NCI-H187 treated with DMSO at 0.1 percent for 48 hours (cell line): Measurements from ENCODE around the gene TBC1D9.

Experiments used
- DNase-seq: peaks from one replicate; lab custom pipeline; 2025; lab: John Stamatoyannopoulos, UW

Gene TBC1D9

GRCh38 chr4:140648716-140649308 is 107.4 kb downstream of the TBC1D9 start:
- no peak for DNase-seq

- no peak for DNase-seq
Observed at GRCh38 chr4:140645614-140646412, 110.4 kb downstream of the TBC1D9 start.

- no peak for DNase-seq
Observed at GRCh38 chr4:140645196-140645595, 111.0 kb downstream of the TBC1D9 start.

- DNase-seq: no peak
Observed at GRCh38 chr4:140644470-140645185, 111.6 kb downstream of the TBC1D9 start.

DNA sequence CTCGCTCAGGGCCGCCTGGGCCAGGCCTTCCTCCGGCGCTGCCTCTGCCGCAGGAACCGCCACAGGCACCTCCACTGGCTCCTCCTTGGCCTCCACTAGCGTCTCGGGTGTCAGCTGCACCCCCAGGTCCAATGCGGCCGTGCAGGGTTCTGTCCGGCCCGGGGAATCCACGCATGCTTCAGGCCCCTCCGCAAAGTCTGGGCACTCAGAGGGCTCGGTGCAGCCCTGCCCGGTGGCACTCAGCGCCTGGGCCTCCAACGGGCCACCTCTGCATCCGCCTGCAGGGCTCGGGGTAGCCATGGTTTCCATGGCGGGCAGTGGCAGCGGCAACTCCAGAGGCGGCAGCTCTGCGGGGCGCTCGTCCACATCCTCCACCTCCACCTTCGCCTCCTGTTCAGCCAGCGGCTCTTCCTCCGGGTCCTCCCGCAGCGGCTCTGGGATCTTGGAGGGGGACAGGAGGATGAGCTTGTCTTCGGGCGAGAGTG is 112.6 kb downstream of the TBC1D9 start:
- DNase-seq: no peak

DNA sequence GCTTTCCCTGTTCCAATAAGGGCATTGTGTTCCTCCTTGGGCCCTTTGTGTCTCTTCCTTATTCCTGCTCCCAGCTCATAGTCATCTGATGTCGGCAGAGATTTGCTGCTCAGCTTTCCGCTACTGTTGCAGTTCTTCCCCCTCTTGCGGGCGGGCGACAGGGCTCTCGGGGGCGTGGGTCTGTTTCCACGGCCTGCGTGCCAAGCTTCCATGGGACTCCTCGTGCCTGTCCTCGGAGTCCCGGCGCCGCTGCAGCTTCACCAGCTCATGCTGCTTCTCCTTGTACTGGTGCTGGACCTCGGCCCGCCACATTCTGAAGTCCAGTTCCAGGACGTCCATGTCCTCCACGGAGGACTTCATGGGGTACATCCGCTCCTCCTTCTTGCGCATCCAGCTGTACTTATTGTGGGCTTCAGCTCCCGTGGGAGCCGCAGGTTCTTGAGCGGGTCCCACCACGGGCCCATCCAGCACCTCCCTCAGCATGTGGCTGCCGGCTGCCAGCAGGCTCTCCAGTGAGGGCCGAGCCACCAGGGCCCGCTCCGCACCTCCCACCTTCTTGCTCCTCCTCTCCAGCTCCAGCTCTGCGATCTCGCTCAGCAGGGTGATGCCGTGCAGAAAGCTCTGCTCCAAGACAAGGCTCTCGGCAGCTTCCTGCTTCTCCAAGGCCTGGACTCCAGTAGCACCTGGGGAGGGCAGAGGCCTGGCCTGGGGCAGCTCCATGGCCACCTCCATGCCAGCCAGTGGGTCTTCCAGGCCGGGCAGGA is 113.3 kb downstream of the TBC1D9 start:
- DNase-seq: no peak

DNA sequence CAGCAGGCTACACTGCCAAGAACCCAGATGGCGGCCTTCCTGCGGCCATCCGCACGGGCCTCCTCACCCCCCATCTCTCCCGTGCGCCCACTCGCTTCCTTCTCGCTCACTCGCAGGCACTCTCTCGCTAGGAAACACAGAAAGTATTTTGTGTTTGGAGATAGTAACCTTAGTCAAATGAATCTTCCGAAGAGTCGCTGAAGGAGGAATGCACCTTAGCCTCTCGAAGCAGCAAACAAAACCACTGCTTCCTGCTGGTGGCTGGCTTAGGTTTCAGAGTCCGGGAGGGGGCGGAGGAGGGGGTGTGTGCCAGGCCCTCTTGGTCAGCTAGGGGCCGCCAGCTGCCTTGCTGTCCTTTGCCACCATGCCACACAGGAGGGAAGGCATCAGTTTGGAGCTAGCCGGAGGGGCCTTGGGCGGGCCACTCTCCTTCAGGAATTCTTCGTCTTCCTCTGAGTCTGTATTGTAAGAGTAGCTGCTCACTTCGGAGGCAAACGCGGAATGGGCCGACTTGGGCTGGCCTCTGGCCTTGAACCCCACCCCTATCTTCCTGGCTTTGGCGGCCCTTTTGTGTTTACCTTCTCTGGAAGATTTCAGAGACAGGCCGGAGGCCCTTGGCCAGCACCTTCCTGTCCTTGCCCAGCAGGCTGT is 114.3 kb downstream of the TBC1D9 start:
- DNase-seq: no peak

DNA sequence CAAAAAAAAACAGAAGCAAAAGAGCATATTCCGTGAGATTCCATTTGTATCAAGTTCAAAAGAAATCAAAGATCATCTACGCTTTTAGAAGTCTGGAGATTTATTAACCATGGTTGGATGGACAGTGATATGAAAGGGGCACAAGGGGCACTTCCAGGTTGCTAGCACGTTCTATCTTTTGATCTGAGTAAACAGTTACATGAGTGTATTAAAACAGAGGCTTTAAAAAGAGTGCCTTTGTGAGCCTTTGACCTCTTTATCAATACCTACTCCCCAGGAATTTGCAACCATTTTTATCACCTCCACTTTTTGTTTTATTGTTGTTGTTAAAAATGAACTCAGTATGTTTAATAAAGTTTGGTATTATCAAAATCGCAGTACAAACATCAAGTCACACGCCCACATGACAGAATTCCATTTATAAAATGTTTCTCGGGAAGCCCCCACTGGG is 115.1 kb downstream of the TBC1D9 start:
- no peak for DNase-seq

- DNase-seq: no peak
Observed at GRCh38 chr4:140640150-140640748, 115.9 kb downstream of the TBC1D9 start.

GRCh38 chr4:140639066-140639465 is 117.1 kb downstream of the TBC1D9 start:
- no peak for DNase-seq

DNA sequence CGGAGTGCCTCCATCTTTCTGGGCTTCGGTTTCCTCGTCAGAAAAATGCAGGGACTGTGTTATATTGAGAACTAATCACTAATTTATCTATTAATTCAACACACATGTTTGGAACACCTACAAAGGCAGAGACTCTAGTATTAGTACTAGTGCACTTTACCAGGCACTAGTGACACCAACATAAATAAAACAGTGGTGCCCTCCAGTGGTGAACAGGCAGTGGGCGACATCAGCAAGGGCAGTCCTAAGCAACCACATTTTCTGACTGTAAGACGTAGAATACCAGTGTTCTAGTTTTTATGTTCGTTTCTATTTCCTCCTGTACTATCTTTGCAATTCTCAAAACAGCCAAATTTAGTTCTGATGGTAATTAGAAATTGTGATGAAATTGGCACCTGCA is 118.3 kb downstream of the TBC1D9 start:
- no peak for DNase-seq

DNA sequence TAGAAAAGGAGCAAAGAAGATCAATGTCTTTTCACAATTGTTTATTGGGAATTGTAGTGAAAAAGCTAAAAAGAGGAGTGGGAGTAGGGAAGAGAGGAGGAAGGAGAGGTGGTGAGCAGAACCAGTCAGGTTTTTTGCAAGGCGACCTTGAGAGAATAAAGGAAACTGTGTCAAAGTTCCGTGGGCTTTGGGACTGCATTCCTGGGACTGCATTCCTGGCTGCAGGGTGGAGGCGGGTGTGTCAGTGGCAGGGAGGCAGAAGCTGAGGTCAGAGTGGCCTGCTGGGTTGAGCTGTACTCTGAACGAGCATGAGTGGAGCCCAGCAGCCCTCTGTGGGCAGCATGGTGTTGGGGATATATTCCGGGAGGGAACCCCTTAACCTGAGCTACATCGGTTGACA is 120.6 kb downstream of the TBC1D9 start:
- DNase-seq: no peak

GRCh38 chr4:140633951-140634350 is 122.2 kb downstream of the TBC1D9 start:
- DNase-seq: no peak

- no peak for DNase-seq
Observed at GRCh38 chr4:140633124-140633523, 123.1 kb downstream of the TBC1D9 start.

DNA sequence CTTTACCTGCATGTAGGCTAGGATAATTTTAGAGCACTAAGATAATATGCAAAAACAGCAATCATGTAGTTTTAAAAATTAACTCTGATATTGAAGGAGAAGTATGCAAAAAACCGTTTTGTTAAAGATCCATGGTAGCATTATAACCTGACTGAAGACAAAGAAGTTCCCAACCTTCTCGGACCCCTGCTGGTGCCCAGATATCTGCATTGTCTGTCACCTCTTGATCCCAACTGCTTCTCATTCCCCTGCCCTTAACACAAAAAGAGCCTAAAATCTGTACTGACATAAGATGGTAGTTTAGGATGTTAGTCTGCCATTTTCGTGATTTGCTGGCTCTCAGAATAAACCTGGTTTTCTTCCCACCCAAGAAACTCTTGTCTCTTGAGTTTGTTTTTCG is 125.9 kb downstream of the TBC1D9 start:
- no peak for DNase-seq

- no peak for DNase-seq
Observed at GRCh38 chr4:140628016-140628415, 128.2 kb downstream of the TBC1D9 start.

GRCh38 chr4:140626661-140627376 is 129.4 kb downstream of the TBC1D9 start:
- DNase-seq: no peak

GRCh38 chr4:140622333-140622958 is 133.7 kb downstream of the TBC1D9 start:
- DNase-seq: no peak

GRCh38 chr4:140621161-140621560 is 135.0 kb downstream of the TBC1D9 start:
- no peak for DNase-seq
